Activated CD4-positive, alpha-beta T cell treated with anti-CD3 and anti-CD28 coated beads for 48 hours (primary cell): ENCODE results near the gene EYA3.
A peak's percentile ranks its signal among the peaks of the same experiment; 100 is the strongest.

ENCODE experiments used
- DNase-seq: peaks from one replicate; pipeline ENCODE4 v3.0.0-alpha.2; 2020

Gene EYA3

GRCh38 chr1:28070725-28071593 is 17.5 kb downstream of the EYA3 start:
- no peak for DNase-seq

- no peak for DNase-seq
Observed at GRCh38 chr1:28067523-28068090, 20.8 kb downstream of the EYA3 start.

- no peak for DNase-seq
Observed at GRCh38 chr1:28066393-28067154, 21.8 kb downstream of the EYA3 start.

- no peak for DNase-seq
Observed at GRCh38 chr1:28064064-28064463, 24.3 kb downstream of the EYA3 start.

- DNase-seq: peak; percentile 45
Observed at GRCh38 chr1:28062806-28063205, 25.6 kb downstream of the EYA3 start.

- DNase-seq: no peak
Observed at GRCh38 chr1:28058971-28059878, 29.2 kb downstream of the EYA3 start.

GRCh38 chr1:28058168-28058567 is 30.2 kb downstream of the EYA3 start:
- DNase-seq: no peak

- peak; percentile 81 for DNase-seq
Observed at GRCh38 chr1:28056129-28056925, 32.1 kb downstream of the EYA3 start.

GRCh38 chr1:28050776-28051175 is 37.6 kb downstream of the EYA3 start:
- DNase-seq: no peak

GRCh38 chr1:28046716-28047115 is 41.7 kb downstream of the EYA3 start:
- no peak for DNase-seq

GRCh38 chr1:28045777-28046176 is 42.6 kb downstream of the EYA3 start:
- DNase-seq: no peak

- no peak for DNase-seq
Observed at GRCh38 chr1:28044399-28044798, 44.0 kb downstream of the EYA3 start.

GRCh38 chr1:28039341-28039740 is 49.1 kb downstream of the EYA3 start:
- DNase-seq: no peak

GRCh38 chr1:28037946-28038345 is 50.5 kb downstream of the EYA3 start:
- DNase-seq: no peak

- DNase-seq: no peak
Observed at GRCh38 chr1:28037206-28037605, 51.2 kb downstream of the EYA3 start.

- DNase-seq: no peak
Observed at GRCh38 chr1:28036431-28036830, 52.0 kb downstream of the EYA3 start.

GRCh38 chr1:28035420-28035819 is 53.0 kb downstream of the EYA3 start:
- no peak for DNase-seq

- no peak for DNase-seq
Observed at GRCh38 chr1:28032281-28032680, 56.1 kb downstream of the EYA3 start.

GRCh38 chr1:28031173-28031572 is 57.2 kb downstream of the EYA3 start:
- DNase-seq: no peak

GRCh38 chr1:28028873-28029654 is 59.3 kb downstream of the EYA3 start:
- no peak for DNase-seq

GRCh38 chr1:28027660-28028059 is 60.8 kb downstream of the EYA3 start:
- DNase-seq: no peak
